RPMI7951 (cell line): ENCODE data around the gene TBKBP1. TPM values are rescaled to one million over a fixed set of nuclear protein-coding genes. Genes with fewer than 3 reads are reported as not detected.

Source experiments
- DNase-seq: peaks from one replicate; pipeline ENCODE4 v3.0.0-alpha.2; 2012; ENCODE audit warnings: low read depth
- total RNA-seq: library from RNA; depleted of rRNA; stranded (reverse); fragments of >200 nt; shearing (Covaris generic); gene quantifications from 2 replicates; pipeline ENCODE4 v1.2.3, GENCODE V29; 2014

The TBKBP1 gene
- total RNA-seq, 1 experiment from 2014 or later: 0.48 TPM

DNA sequence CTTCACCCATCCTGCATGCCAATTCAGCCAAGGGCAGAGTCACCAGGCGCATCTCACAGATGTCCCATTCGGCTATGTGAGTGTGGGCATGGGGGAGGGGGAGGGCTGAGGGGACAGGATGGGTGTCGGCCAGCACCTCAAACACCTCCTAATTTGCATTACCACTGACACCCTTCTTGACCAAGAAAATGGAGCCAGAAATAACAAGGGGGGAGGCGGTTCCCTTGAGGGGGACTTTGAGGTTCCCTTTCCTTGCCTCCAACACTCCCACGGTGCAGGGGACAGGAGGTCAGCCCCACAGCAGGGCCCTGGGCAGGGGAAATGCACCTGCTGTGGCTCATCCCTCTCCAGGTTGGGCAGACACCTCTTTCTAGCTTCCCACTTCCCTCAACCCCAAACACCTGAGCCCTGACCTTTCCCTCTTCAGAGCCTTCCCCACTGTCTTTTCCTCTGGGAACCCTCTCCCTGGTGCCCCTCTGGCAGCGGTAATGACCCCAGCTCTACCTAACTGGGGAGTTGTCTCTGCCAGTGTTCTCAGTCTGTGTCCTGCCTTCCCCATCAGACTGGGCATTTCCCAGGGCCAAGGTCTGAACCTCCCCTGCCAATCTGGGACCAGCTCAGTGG, 20.9 kb downstream of the TBKBP1 start:
- no peak for DNase-seq

DNA sequence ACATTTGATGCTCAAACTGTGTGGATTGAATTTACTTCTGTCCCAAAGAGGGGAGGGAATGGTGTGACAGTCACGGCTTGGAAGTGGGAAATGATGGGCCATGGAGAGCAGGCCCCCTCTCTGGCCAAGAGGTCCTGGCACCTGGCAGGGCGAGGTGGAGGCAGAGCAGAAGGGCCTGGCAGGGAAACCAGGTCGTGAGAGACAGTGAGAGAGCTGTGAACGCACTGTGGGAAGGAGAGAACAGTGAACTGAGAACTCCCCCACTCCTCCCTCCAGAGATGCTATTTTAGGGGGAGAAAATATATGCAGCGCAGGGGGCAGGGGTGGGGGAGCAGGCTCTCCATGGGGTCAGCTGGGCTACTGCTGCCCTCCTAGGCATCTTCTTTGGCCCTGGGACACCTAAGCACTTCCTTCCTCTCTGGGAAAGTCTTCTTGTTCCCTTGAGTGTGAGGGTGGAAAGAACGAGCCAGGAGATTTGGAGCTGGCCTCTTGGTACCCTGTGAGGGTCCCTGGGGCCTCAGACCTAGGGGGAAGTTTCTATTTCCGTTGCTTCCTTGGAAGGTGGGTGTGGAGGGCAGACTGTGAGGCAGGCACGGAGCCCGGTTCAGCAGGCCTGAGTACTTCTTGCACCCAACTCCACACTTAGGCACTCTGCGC, 21.8 kb downstream of the TBKBP1 start:
- no peak for DNase-seq

DNA sequence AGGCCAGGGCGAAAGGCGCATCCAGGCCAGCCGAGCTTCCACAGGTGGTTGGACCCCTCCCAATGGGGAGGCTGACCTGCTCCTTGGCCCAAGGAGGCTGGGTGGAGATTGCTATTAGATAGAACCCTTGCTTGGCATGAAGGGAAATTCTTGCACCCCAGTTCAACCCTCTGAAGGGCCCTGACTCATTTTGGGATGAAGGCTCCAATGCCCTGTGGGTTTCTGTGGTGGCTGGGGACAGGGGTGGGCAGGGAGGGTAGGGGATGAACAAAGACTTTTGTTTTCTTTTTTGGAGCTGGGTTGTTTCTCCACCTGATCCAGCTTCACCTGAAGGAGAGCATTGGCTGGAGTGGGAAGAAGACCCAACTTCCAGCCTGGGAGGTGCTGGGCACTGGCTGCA, 22.4 kb downstream of the TBKBP1 start:
- DNase-seq: no peak

DNA sequence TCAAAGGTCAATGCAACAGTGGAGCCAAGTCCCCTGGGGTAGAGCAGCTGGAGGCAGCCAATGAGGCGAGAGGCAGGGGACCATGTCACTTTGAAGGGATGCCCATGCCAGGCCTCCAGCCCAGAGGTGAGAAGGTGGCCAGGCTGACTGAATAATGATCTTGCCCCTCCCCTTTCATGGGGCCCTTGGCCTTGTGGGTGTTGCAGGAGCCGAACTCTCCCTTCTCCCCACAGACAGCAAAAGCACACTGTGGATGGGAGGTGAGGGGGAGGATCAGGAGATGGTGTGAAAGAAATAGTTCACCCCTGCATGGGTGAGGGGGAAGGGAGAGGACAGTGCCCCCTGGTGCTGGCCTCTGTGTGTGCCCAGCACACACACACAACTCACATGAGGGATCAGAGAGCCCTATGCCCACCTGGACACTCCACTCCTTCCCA, 23.3 kb downstream of the TBKBP1 start:
- no peak for DNase-seq

DNA sequence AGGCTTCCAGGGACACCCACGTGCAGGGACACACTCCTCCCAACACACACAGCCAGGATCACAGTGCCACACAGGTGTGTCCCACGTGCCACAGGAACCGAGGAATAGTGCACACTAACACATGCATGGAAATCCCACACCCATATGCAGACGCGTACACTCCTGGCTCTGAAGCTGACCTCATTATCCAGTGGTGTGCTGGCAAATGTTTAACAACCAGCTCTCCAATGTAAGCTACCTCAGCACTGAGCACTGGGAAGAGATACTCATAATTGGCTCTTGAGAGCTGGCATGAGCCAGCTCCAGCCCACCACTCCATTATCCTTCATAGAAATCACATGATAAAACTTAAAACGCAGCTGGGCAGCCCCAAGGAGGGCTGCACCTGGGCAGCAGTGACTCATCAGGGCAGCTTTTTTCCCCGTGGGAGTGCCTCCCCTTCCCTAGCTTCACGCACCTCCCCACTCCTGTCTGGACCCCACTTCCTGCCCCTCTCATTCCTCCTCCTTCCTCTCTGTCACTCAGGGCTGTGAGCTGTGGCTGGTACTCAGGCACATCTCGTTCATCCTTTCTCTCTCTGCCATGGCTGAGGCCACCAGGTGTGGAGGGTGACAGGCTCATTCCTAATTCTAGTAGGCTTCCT, 24.1 kb downstream of the TBKBP1 start:
- no peak for DNase-seq

DNA sequence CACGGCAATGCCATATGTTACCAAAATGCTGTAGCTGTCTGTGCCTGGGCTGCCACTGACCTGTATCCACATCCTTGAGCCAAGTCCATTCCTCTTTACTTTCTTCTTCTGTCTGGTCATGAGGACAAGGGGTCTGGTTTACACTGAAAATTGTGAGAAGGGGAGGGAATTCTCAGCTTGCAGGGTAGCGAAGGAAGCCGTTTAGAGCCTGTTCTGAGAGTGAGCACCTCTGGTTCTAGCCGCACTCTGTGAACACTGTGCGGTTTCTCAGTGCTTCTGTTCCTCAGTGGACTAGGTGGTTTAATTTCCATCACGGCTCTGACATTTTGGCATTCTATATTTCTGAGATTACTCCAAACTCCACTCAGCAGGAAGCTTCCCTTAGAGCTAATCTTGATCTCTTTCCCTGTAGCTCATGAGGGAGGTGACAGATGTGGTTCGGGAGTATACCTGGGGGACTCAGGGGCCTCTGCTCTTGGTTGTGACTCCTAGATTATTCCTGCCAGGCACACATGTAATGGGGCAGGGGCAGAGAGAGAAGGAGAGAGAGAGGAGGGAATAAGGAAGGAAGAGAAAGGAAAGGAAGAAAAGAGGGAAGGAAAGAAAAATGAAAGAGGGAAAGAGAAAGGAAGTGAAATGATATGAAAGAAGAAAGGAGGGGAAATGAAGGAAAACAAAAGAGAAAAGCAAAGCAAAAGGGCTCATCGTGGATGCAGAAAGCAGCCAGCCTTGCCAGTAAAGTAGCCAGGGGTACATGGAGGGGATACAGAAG, 24.9 kb downstream of the TBKBP1 start:
- no peak for DNase-seq

DNA sequence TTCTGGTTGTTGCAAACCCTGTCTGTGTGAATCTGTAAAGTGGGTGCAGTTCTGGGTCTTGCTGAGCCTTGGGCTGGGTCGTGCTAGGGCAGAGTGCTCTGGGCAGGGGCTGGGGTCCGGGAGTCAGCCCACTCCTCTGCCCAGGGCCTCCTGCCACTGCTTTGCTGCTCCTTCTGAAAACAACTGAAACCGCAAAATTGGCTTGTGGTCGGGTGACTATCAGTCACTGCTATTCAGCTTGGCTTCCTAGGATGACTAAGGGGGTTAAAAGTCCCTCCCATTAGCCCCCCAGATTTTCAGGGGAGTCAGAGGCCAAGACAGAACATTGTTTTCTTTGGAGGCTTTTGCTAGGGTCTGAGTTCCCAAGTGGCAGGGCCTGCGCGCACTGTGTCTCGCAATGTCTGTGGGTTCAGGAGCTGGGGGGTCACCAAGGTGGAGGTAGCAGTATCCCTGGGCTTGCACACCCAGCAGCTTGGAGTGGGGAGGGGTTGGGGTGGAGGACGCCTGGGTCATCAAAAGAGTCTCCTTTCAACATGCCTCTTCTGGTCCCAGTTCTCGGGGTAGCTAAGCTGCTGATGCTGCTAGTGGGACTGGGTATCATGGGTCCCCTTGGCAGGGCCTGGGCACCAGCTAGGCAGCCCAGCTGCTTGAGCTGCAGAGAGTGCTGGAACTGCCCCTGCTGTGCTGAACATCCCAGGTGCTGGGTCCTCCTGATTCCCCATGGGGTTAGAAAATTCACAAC, 25.6 kb downstream of the TBKBP1 start:
- peak; percentile 73 for DNase-seq

DNA sequence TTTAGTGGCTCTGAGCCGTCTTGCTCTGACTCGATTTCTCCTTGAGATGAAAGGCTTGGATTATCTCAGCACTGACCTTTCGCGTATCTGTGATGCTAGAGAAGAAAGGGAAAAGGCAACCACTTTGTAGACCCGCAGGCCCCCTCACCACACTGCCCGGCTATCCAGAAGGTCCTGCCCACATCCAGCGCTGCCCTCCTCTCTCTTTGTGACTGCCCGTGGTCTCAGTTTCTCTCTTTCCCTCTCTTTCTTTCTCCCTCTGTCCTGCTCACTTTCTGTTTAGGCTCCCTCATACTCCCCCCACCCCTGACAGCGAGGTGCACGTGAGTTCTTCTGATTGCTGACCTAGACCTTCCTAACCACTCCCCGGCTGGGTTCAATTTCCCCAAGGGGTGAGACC, 26.2 kb downstream of the TBKBP1 start:
- no peak for DNase-seq

DNA sequence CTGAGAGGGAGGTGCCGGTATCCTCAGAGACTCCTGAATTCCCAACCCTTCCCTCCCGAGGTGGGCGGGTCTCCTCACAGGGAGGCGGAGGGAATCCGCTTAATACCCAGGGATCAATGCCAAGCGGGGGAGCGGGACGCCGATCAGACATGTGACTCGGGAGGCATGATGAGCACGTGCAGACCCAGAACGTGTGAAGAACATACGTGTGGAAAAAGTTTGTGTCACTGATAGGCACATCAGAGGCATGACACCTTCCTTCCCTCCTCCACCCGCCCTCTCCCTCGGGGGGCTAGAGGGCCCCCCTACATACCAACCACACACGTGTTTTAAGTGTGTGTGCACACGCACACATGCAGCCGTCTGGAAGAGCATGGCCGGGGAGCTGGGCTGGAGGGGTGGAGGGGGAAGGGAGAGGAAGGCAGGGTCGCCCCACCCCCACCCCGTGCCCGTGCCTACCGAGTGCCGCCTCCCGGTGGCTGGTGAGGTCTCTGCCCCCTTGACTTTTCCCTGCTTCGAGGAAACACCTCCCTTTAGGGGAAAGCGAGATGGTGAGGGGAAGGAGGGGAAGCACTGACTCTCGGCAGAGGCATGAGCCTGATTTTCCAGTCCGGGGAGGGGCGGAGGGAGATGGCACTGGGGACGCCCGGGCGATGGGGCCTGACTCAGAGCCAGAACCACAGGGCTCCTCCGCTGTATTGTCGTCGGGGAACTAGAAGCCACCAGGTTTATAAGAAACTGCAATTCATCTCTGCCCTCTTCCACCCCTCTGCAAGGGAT, 27.0 kb downstream of the TBKBP1 start:
- peak; percentile 51 for DNase-seq

DNA sequence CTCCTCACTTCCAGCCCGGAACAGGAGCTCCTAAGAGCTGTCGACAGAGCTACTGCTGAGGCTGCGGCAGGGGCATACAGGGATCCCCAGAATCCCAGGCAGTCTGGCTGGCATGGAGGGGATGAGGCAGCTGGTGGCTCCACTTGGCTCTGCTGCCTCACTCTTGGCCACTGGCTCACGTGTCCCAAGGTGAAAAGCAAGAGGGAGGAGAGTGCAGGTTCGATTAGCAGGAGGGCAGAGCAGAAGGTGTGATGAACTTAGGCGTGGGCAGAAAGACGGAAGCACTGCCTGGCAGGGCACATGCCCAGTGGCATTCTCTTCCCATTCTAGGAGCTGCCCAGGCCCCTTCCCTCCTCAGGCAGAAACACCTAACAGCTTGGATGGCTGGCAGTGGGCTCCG, 27.8 kb downstream of the TBKBP1 start:
- no peak for DNase-seq

DNA sequence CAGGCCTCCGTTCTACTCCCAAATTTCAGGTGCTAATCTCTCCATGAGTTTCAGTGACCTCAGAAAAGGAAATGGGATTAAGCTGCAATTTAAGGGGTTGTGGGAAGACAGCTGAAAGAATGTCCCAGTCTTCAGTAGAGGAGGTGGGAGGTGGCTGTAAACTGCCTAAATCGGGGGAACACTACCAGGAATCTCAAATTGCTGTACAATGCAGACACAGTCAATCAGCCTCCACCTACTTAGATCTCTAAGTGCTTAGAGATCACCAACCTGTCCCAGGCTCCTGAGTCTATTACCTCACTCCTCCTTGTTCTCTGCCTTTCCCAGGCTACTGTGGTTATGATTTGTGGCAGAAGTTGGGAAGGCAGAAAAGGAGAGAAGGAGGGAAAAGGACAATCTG, 30.7 kb downstream of the TBKBP1 start:
- no peak for DNase-seq

DNA sequence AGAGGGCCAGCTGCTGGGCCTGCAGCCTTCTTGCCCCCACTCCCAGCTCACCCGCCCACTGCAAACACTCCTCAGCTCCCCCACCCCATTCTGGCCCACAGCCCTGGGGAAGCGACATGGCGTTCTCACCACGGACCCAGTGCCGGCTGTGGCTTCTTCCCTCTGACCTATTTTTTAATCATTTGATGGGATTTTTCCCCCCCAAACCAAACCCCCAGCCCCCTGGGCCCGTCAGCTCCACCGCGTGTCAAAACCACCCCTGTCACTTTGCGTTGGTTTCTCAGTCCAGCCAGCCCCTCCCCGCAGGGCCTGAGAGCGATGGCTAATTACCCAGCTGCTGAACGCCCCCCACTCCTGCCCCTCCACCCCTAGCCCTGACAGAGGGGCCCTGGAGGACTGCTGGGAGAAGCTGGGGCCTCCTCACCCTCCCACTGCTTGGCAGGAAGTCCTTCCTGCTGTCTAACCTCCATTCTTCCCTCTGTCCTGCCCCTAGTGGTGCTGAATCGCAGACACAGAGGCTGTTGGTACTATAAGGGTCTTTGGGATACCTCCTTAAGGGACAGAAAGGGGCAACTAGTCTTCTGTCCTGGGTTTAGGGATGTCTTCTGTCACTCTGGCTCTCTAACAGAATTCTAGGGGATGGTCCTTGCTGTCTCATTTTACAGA, 31.6 kb downstream of the TBKBP1 start:
- DNase-seq: no peak

DNA sequence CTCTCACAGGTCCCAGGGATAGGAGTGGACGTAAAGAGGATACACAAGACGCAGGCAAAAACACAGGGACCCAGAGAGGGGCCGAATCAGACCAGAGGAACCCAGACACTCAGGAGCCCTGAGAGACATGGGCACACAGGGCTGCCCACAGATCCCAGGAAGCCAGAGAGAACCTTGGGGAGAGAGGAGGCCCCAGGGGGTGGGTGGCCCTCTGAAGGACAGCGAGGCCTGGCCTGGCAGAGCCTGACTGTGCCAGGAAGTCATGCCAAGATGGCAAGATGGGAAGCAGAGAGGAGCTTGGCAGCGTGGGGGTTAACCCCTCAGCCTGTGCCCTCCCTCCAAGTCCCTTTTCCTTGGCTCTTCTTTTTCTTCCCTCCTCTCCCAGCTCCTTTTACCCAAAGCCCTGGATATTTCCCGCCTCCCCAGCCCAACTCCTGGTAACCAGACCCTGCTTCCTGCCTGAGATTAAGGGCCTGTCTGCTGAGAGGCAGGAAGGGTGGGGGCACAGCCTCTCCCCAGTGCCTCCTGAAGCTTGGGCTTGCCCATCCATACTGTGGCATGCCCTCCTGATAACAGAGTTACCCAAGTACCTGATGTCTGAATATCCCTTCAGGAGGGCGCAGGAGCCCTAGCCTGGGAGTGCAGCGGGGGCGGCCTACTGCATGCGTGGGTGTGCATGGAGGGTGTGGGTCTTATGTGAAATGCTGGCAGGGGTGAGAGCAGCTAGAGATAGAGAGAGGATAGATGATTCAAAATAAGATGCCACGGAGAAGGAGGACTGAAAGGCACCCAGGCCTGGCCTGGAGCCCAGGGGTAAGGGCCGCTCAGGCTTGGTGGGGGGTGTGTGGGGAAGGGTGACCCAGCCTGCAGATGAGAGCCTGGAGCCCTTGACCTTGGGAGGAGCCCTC, 33.1 kb downstream of the TBKBP1 start:
- no peak for DNase-seq

DNA sequence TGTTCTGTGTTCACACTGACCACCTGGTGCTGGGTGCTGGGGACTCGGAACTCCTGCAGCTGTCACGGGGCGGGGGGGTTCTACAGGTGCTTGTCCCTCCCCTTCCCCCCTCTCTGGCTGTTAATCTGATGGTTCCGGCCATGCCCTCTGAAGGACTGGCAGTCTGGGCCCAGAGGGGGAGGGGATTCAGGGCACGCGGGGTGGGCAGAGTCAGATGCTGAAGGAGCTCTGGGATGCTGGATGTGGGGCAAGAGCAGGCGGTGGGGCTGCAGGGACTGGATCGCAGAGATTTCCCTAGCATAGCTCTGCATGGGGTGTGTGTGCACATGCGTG, 33.7 kb downstream of the TBKBP1 start:
- DNase-seq: no peak

DNA sequence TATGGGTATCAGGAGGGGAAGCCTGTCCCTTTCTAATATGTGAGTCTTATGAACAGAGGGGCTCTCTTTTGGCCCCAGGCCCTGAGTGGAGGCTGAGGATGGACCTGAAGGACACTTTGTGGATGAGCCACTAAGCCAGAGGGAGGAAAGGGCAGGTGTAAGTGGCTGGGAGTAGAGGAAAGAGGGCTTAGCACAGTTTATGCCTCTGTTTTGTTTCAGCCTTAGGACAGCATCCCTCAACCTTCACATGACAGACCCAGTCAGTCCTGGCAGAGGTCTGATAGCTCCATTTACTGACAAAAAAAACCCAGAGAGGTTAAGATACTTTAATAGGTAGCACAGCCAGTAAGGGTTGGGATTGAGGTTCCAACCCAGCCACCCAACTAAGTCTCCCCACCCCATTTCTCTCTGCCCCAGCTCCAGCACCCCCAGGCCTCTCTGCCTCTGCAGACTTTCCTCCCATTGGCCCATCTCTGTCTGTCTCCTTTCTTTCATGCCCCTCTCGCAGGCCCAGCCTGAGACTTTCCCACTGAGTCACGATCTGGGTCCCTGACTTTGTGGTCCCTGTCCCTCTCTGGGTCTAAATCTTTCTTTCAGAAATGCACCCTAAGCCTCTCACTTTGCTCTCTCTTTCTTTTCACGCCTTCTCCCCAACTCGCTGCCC, 34.4 kb downstream of the TBKBP1 start:
- no peak for DNase-seq

DNA sequence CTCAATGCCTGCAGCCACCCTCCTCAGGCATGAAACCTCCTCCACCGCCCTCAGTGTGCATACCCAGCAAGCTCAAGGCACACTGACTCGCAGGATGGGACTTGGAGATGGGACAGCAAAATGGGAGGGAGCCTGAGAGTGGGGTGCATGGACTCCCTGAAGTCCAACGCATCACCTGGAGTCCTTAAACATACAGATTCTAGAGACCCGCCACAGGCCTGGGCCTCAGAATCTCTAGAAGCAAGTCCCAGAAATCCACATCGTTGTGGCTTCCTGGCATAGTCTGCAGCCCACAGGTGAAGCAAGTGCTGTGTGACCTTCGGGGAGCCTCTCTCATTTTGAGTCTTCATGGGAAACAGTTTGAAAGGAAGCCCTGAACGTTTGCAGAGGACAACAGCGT, 35.5 kb downstream of the TBKBP1 start:
- no peak for DNase-seq

DNA sequence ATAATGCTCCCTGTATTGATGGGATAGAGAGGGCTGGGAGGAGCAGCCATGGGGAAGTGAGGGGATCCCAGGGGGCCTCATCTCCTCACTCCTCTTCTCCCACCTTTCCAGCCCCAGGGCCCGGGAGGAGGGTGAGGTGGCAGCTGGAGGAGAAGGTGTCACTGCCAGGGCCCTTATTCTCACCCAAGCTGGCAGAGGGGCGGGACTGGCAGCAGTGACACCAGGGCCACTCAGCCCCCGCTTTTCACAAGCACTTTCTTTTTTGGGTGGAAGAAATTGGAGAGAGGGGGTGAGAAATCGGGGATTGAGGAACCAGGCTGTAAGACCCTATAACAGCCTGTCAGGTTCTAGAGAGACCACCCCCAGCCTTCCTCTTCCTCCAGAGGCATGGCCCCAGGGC, 36.7 kb downstream of the TBKBP1 start:
- DNase-seq: no peak

DNA sequence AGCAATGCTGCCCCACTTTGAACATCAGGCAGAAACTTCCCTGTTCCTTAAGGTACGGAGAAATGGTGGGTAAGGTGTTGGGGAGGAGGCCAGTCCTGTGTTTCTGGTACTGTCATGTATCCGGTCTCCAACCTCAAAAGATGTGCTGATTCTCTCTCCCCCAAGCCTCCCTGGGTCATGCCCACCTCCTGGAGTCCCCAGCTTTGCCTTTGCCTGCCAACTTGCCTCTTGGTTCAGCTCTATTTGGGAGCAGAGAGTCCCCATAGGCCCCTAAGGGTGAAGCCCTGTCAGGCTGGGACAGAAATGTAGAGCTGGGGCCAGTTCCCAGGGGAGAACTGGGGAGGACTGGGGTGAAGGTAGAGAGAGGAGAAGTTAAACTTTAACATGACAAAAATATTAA, 37.4 kb downstream of the TBKBP1 start:
- no peak for DNase-seq
